GM12891 (cell line): ENCODE results near the gene RUVBL1. TPM values are rescaled to one million over a fixed set of nuclear protein-coding genes. Genes with fewer than 3 reads are reported as not detected.

Experiments used
- DNase-seq: peaks from one replicate; pipeline ENCODE4 v3.0.0; 2011; ENCODE audit warnings: low spot score; ENCODE audit not compliant: insufficient read length
- FAIRE-seq: peaks from 2 replicates; lab custom pipeline; 2011; peaks lifted over from hg19 to GRCh38; lab: Jason Lieb, UNC
- PAX5 ChIP-seq: IDR thresholded peaks from 2 replicates; pipeline ENCODE4 v1.6.1; 2011; ENCODE audit warnings: low read length, moderate library complexity, mild to moderate bottlenecking; ENCODE audit not compliant: insufficient read depth, severe bottlenecking
- POLR2A ChIP-seq: IDR thresholded peaks from 2 replicates; pipeline ENCODE4 v1.6.1; 2011; ENCODE audit warnings: low read depth, low read length, control low read depth
- POLR2AphosphoS5 ChIP-seq: IDR thresholded peaks from 2 replicates; pipeline ENCODE4 v1.6.1; 2011; ENCODE audit warnings: low read depth, low read length, control low read depth
- POU2F2 ChIP-seq: IDR thresholded peaks from 2 replicates; pipeline ENCODE4 v1.6.1; 2011; ENCODE audit warnings: low read depth, mild to moderate bottlenecking, control low read depth, low read length, moderate library complexity
- SPI1 ChIP-seq: IDR thresholded peaks from 2 replicates; pipeline ENCODE4 v1.6.1; 2011; ENCODE audit warnings: low read depth, low read length, control low read depth
- TAF1 ChIP-seq: IDR thresholded peaks from 2 replicates; pipeline ENCODE4 v1.6.1; 2011; ENCODE audit warnings: low read depth, low read length, control low read depth
- polyA plus RNA-seq: library from polyadenylated mRNA; unstranded; fragments of >200 nt; gene quantifications from one replicate; pipeline ENCODE4 v1.2.1, GENCODE V29; 2012; ENCODE audit warnings: low read depth, missing spikeins, inconsistent platforms; ENCODE audit not compliant: missing spikeins

Gene RUVBL1
- 72.8 TPM for polyA plus RNA-seq

GRCh38 chr3:128123538-128124368, at the start of gene RUVBL1:
Gene RUVBL1, minus strand, starts transcription at chr3:128123812. Its CDS starts 88 bp downstream, at chr3:128123724.
- DNase-seq (peak; percentile 94), FAIRE-seq (peak; percentile 94)
- TF ChIP-seq TAF1 (peak; percentile 67; the same call in 1 of the 2 replicates), PAX5 (no peak), POLR2AphosphoS5 (peak; percentile 59; the same call in 1 of the 2 replicates), POU2F2 (peak; percentile 84), SPI1 (peak; percentile 34; the same call in 1 of the 2 replicates), POLR2A (peak; percentile 25; the same call in 1 of the 2 replicates)

- no peak for FAIRE-seq
- TF ChIP-seq POU2F2 (no peak), POLR2AphosphoS5 (no peak), SPI1 (no peak), PAX5 (no peak), POLR2A (no peak), TAF1 (no peak)
Measured at GRCh38 chr3:128173200-128173599, 49.6 kb upstream of the RUVBL1 start.

GRCh38 chr3:128170866-128171516, 47.4 kb upstream of the RUVBL1 start:
- no peak for DNase-seq
- FAIRE-seq: no peak
- TF ChIP-seq POU2F2: no peak
- TF ChIP-seq SPI1: no peak
- no peak for TF ChIP-seq PAX5
- no peak for TF ChIP-seq POLR2AphosphoS5
- no peak for TF ChIP-seq TAF1
- no peak for TF ChIP-seq POLR2A

More at GRCh38 chr3:128173200-128173599, 49.6 kb upstream of the RUVBL1 start:
- DNase-seq: no peak

GRCh38 chr3:128168836-128169235, 45.2 kb upstream of the RUVBL1 start:
- no peak for DNase-seq
- TF ChIP-seq TAF1 (no peak), PAX5 (no peak), SPI1 (peak; percentile 38; the same call in 1 of the 2 replicates), POLR2A (no peak)
- FAIRE-seq: no peak

- FAIRE-seq (no peak), DNase-seq (no peak)
- TF ChIP-seq POLR2A (no peak), POU2F2 (no peak), PAX5 (no peak), POLR2AphosphoS5 (no peak)
Measured at GRCh38 chr3:128167973-128168674, 44.5 kb upstream of the RUVBL1 start.

GRCh38 chr3:128167646-128167972, 44.0 kb upstream of the RUVBL1 start:
- TF ChIP-seq TAF1: no peak
- no peak for TF ChIP-seq POU2F2
- TF ChIP-seq SPI1: no peak
- no peak for TF ChIP-seq POLR2A
- TF ChIP-seq PAX5: no peak
- no peak for TF ChIP-seq POLR2AphosphoS5
- no peak for FAIRE-seq
- DNase-seq: no peak

- TF ChIP-seq TAF1 (no peak), POLR2A (no peak), POLR2AphosphoS5 (no peak), POU2F2 (no peak), SPI1 (no peak), PAX5 (no peak)
- FAIRE-seq (no peak), DNase-seq (no peak)
Measured at GRCh38 chr3:128166971-128167453, 43.4 kb upstream of the RUVBL1 start.

GRCh38 chr3:128163432-128163831, 39.8 kb upstream of the RUVBL1 start:
- no peak for TF ChIP-seq TAF1
- no peak for TF ChIP-seq POLR2AphosphoS5
- TF ChIP-seq PAX5: no peak
- TF ChIP-seq SPI1: no peak
- TF ChIP-seq POLR2A: no peak
- no peak for TF ChIP-seq POU2F2
- FAIRE-seq: no peak
- no peak for DNase-seq
